GM18511 (cell line): ENCODE measurements around the gene RAP2A.

Experiments used
- ATAC-seq: cut with Tn5 transposase; IDR thresholded peaks from one replicate; pipeline ENCODE4 v1.9.1; 2021; ENCODE audit warnings: mild to moderate bottlenecking, moderate library complexity; ENCODE audit not compliant: unreplicated experiment

Gene RAP2A

DNA sequence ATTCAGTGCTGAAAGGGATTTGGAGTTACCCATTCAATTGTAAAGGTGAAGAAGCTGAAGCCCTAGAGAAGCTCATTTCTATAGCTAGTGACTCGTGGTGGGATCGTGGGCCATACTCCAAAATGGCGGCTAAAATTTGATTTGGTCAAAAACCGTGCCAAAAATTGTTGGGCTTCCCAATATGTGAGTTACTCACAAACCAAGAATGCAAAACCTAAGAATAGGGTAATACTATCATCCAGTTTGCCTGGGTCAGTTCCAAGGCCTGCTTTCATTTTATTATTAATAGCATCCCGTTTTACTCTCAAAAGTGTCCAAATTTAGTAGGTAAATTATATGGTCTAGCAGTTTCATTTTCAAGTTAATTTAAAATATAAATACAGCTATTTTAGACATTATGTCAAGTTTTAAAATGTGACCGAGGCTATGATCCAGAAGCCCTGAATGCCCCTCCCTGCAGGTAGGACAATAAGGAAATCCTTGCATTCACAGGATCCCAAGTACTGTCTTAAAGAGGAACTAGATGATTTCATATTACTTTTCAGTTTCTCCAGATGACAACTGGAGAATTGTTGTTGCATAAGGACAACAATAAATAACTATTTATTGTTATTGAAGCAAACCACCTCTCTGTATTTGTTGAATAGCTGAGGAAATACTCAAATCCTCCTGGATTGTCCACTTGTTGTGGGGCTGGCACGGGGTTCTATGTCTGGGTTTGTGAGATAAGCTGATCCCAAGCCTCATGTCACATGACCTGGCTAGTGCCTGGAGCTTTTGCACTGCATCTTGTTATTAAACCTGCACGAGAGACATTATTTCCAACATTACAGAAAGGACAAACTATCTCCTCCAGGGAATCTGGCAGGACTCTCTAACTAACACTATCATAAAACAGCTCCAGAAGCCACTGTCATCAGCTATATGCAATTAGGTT lies 11.6 kb upstream of the RAP2A start:
- no peak for ATAC-seq

- ATAC-seq, result no peak
These were observed 10.5 kb upstream of the RAP2A start for GRCh38 chr13:97423300-97424045.

- ATAC-seq, result no peak
These were observed 8.4 kb upstream of the RAP2A start for GRCh38 chr13:97425590-97425989.

GRCh38 chr13:97426695-97427094 lies 7.3 kb upstream of the RAP2A start:
- ATAC-seq, result no peak

- ATAC-seq, result no peak
These were observed 4.3 kb upstream of the RAP2A start for GRCh38 chr13:97429681-97430081.

GRCh38 chr13:97430296-97430695 lies 3.7 kb upstream of the RAP2A start:
- no peak for ATAC-seq

- ATAC-seq, result no peak
These were observed 2.7 kb upstream of the RAP2A start for GRCh38 chr13:97431171-97431764.

- ATAC-seq, result no peak
These were observed 1.6 kb upstream of the RAP2A start for GRCh38 chr13:97432232-97432916.

- ATAC-seq, result peak; percentile 79
These were observed 847 bp upstream of the RAP2A start for GRCh38 chr13:97432917-97433726.

DNA sequence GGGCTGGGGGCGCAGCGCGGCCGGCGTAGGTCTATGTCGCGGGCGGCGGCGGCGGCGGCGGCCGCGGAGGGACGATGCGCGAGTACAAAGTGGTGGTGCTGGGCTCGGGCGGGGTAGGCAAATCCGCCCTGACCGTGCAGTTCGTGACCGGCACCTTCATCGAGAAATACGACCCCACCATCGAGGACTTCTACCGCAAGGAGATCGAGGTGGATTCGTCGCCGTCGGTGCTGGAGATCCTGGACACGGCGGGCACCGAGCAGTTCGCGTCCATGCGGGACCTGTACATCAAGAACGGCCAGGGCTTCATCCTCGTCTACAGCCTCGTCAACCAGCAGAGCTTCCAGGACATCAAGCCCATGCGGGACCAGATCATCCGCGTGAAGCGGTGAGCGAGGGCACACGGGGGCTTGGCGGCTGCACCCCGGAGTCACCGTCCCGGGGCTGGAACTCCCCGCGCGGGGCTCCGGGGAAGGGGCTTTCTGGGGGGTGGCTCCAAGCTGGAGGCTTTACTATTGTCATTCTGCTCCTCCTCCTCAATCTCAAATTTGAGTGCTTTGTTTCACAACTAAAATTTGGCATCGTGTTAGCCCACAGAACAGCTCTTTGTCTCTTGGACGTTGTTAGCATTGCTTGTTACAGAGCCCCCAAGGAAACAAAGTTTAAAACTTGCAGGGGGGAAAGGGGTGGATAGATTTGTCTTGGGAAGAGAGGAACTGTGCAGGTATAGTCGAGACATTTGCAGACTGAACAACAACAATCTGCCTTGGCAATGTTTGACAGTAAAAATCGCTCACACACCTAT lies 630 bp downstream of the RAP2A start:
- ATAC-seq, result peak; percentile 2

- no peak for ATAC-seq
These were observed 1.4 kb downstream of the RAP2A start for GRCh38 chr13:97435323-97435722.

DNA sequence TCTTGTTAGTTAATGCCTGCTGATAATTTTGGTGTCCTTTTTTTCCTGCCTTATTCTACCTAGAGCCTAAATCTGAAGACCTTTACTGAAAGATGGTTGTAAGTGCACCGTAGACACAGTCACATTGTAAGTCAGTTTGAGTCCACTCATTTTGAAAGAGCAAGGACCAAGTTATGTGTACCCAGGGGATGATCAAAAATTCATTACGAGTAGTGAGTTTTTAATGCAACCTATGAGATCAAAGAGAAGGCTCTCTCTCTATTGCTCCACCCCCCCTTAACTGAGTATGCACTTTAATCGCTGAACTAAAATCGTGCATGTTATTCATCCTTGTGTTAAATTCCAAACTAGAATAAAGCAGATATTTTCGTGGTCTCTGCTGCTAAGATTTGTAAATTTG lies 1.8 kb downstream of the RAP2A start:
- ATAC-seq, result no peak

DNA sequence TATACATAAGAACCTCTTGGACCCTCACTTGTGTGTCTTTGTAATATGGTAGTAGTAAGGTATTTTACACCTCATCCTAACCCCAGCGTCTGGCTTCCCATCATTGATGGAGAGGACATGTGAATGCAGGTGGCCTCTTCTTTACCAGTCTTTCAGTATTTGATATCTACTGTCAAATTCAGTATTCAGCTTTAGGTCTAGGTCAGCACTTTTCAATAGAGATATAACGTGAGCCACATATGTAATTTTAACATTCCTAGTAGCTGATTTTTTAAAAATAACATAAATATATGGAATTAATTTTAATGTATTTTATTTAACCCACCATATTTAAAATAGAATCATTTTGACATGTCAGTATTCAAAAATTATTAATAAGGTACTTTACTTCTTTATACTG lies 2.9 kb downstream of the RAP2A start:
- ATAC-seq, result no peak

- no peak for ATAC-seq
These were observed 3.8 kb downstream of the RAP2A start for GRCh38 chr13:97437729-97438128.

GRCh38 chr13:97438856-97439595 lies 5.1 kb downstream of the RAP2A start:
- no peak for ATAC-seq

DNA sequence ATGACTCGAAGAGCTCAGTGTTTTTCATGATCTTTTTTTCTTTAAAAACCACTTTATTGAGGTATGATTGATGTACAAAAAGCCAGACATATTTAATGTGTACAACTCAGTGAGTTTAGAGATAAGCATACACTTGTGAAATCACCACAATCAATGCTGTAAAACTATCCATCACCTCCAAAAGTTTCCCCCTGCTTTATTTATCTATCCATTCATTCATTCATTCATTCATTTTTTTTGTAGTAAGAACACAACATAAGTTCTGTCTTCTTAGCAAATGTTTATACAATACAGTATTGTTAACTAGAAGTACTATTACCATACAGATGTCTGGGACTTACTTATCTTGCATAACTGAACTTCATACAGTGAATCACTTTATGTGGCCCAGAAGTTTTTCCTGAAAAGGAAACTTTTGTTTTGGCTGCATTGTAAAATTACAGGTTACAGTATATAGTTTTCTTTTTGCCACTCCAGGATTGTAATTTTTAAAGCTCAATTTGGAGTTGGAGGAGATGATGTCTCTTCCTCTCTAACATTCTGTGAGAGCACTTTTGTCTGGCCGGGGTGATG lies 6.7 kb downstream of the RAP2A start:
- no peak for ATAC-seq

- peak; percentile 71 for ATAC-seq
These were observed 7.4 kb downstream of the RAP2A start for GRCh38 chr13:97441368-97441767.

DNA sequence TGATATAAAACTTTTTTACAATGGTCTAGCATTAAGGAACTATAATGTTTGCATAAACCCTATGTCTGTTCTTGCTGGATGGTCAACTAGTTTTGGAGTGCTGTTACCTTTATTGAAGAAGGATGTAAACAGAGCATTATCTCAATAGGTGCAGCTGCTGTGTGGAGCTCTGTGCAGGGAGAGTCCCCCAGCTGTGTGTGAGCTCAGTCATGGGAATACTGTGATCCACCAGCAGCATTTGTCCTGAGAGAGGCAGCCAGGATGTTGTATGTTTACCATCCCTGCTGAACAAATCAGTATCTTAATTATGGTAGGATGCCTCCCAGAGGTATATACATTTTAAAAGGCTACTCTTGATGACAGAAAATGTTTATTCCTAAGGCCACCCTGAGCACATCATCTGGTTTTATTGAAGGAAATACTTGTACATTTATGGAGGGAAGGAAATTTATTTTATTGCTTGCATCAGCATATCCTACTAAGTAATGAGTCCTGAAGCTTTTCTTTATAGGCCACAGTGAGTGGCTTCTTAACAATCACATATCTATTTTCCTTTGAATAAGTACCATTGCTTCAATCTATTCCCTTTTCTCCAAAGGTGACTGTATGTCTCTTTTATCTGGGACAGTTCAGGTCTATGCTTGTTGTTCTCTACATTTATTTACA lies 11.7 kb downstream of the RAP2A start:
- ATAC-seq, result no peak
